B cell (primary cell): ENCODE data around the gene AFDN.

Experiments used
- CTCF ChIP-seq: fragments of 200-600 bp; IDR thresholded peaks from one replicate; pipeline ENCODE4 v1.8.0; 2022; ENCODE audit warnings: antibody characterized with exemption, mild to moderate bottlenecking
- EZH2 ChIP-seq: IDR thresholded peaks from 2 replicates; pipeline ENCODE4 v1.6.1; 2012; ENCODE audit warnings: borderline replicate concordance, low read depth, mild to moderate bottlenecking, moderate library complexity, low read length; ENCODE audit not compliant: insufficient read depth, poor library complexity, severe bottlenecking

DNA sequence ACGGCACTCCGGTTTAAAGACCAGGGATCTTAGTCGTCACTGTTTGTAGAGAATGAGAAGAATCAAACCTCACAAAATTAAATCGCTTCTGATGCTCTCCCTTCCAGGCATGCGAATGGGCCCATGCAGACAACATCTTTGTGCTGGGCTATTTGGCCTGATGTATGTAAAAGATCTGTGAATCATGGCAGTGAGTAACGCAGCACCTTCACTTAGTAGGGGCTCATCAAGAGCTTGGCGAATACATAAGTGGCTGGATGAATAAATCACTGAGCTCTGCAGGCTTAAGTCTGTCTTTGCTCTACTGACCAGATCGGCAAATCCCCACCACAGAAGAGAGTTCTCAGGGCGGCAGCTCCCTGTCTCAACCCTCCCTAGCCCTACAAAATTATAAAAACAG is 44.8 kb upstream of the AFDN start:
- TF ChIP-seq CTCF (no peak), EZH2 (no peak)
